CD4-positive, alpha-beta T cell treated with Interleukin-4 for 1 hour (primary cell): Measurements from ENCODE around the gene CDHR1.

Source experiments
- DNase-seq, 2 donors: peaks; one replicate each; pipeline ENCODE4 v3.0.0-alpha.2; 2020 to 2022

CDHR1 gene

GRCh38 chr10:84235096-84235495, 40.8 kb downstream of the CDHR1 start:
- DNase-seq = no peak

GRCh38 chr10:84236807-84237198, 42.5 kb downstream of the CDHR1 start:
- DNase-seq = no peak

- DNase-seq = no peak
Observed at GRCh38 chr10:84237199-84238051, 43.1 kb downstream of the CDHR1 start.

- DNase-seq = no peak
Observed at GRCh38 chr10:84238909-84239308, 44.6 kb downstream of the CDHR1 start.

GRCh38 chr10:84241185-84241790, 47.0 kb downstream of the CDHR1 start, which contains the start of gene LRIT1:
Gene LRIT1, minus strand, starts transcription at chr10:84241546. Its CDS starts 107 bp downstream, at chr10:84241439.
- no peak for DNase-seq

- DNase-seq = no peak
Observed at GRCh38 chr10:84243759-84244158, 49.4 kb downstream of the CDHR1 start.

GRCh38 chr10:84244651-84245270, 50.4 kb downstream of the CDHR1 start, which contains the start of gene RGR:
Gene RGR, plus strand, starts transcription at chr10:84245053. Its CDS starts 38 bp downstream, at chr10:84245091.
- no peak for DNase-seq

GRCh38 chr10:84247496-84247895, 53.2 kb downstream of the CDHR1 start:
- no peak for DNase-seq

GRCh38 chr10:84248794-84249193, 54.5 kb downstream of the CDHR1 start:
- DNase-seq = no peak

- DNase-seq = no peak
Observed at GRCh38 chr10:84254552-84255478, 60.5 kb downstream of the CDHR1 start.

GRCh38 chr10:84256510-84257342, 62.4 kb downstream of the CDHR1 start:
- DNase-seq = peak in 1 of 2 donors; percentile 14

- no peak for DNase-seq
Observed at GRCh38 chr10:84257343-84258020, 63.1 kb downstream of the CDHR1 start.

- DNase-seq = no peak
Observed at GRCh38 chr10:84258034-84258695, 63.8 kb downstream of the CDHR1 start.

GRCh38 chr10:84261236-84261915, 67.0 kb downstream of the CDHR1 start:
- no peak for DNase-seq

- no peak for DNase-seq
Observed at GRCh38 chr10:84262190-84262956, 68.0 kb downstream of the CDHR1 start.

GRCh38 chr10:84263716-84264115, 69.4 kb downstream of the CDHR1 start:
- DNase-seq = no peak

- DNase-seq = peak; percentile 65 to 67
Observed at GRCh38 chr10:84264611-84265141, 70.3 kb downstream of the CDHR1 start.

GRCh38 chr10:84265418-84265817, 71.1 kb downstream of the CDHR1 start:
- no peak for DNase-seq
